ENCODE data around the gene GRID2. TPM values are rescaled to one million over a fixed set of nuclear protein-coding genes. Genes with fewer than 3 reads are reported as not detected.

The GRID2 gene
- total and polyA plus RNA-seq, 12 donors, result 0.01 to 0.07 (median 0.07) TPM; not detected in 9

DNA sequence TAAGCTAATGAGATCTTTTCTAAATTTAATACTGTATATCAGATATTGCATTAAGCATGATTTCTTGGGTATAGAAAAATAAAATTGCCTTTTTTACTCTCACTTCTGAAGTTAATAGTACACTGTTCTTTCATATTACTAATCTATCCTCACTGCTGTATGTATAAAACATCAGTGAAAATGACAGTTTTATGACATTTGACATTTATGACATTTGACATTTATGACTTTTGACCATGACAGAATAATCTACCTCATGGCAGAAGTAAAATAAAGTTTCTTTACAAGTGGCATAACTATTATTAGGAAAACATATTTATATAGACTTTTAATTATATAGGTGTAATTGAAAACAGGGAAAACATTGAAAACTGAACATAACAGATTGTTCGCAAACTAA lies 13.3 kb downstream of the GRID2 start:
- intact Hi-C loops (cut with DNase I), result no loop called here
- no peaks in the 10 kb centered on the region for H3K4me1 ChIP-seq

DNA sequence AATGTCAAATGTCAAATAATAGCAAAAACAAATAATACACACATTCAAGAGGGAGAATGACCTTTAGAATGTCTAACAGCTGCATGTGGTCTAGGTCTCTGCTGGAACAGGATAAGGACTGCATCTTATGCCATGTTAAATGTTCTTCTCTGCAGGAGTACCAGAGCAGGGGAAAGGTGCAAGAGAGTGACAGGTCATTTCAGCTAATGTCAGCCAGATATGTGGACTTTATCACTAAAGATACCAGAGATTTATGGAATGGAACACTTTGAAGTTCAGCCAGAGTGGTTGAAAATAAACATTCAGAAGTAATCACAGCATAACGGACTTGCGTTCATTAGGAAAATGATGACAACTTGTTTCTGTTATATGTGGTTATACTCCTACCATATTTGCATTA lies 24.3 kb downstream of the GRID2 start:
- no peaks in the 10 kb centered on the region for H3K9me3 ChIP-seq
- H3K27ac ChIP-seq, result no peak overlapping the region
- no peak for DNase-seq
- ATAC-seq, result no peak
- TF ChIP-seq, protein P1, sequence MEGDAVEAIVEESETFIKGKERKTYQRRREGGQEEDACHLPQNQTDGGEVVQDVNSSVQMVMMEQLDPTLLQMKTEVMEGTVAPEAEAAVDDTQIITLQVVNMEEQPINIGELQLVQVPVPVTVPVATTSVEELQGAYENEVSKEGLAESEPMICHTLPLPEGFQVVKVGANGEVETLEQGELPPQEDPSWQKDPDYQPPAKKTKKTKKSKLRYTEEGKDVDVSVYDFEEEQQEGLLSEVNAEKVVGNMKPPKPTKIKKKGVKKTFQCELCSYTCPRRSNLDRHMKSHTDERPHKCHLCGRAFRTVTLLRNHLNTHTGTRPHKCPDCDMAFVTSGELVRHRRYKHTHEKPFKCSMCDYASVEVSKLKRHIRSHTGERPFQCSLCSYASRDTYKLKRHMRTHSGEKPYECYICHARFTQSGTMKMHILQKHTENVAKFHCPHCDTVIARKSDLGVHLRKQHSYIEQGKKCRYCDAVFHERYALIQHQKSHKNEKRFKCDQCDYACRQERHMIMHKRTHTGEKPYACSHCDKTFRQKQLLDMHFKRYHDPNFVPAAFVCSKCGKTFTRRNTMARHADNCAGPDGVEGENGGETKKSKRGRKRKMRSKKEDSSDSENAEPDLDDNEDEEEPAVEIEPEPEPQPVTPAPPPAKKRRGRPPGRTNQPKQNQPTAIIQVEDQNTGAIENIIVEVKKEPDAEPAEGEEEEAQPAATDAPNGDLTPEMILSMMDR (IDR thresholded peaks at IDR 0.05), result no peak
- H3K36me3 ChIP-seq, result no peaks in the 10 kb centered on the region
- H3K4me3 ChIP-seq, result no peak overlapping the region
- intact Hi-C loops (cut with DNase I), result no loop called here
- H3K4me1 ChIP-seq, result peaks cover 0 to 10% (median 0%) of the 10 kb centered on the region in 9 donors
- H3K27me3 ChIP-seq, result no peaks in the 10 kb centered on the region
- 47 to 53% methylated on average over 2 of the region's 2 CpGs for whole genome bisulfite sequencing, 2 donors

More for the DNA sequence above, 13.3 kb downstream of the GRID2 start:
- Histone ChIP-seq H3K36me3 (no peaks in the 10 kb centered on the region), H3K9me3 (no peaks in the 10 kb centered on the region), H3K4me3 (no peak overlapping the region), H3K27me3 (no peaks in the 10 kb centered on the region), H3K27ac (no peak overlapping the region)
- TF ChIP-seq, protein P1 (IDR thresholded peaks at IDR 0.05), result no peak
- ATAC-seq (no peak), DNase-seq (no peak)
- WGBS, 2 donors, result 98 to 99% methylated on average over 1 of the region's 1 CpG

DNA sequence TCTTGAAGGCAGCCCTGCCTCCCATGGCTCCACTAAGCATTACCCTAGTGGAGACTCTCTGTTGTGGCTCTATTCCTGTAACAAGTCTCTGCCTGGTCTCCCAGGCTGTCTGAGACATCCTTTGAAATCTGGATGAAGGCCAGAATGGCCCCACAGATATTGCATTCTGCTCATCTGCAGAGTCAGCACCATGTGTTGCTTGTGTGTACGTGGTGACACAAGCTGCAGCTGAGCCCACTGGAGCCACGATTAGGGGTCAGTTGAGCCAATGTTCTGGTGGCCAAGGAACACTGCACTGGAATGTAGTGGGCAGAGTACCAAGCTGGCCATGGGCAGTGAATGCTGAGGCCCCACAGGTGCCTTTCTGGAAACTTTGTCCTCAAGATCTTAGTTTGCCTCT lies 29.2 kb downstream of the GRID2 start:
- H3K4me1 ChIP-seq, result peaks cover 0 to 22% (median 7%) of the 10 kb centered on the region in 9 donors
- no peak for DNase-seq
- 33 to 40% methylated on average over 2 of the region's 2 CpGs for WGBS, 2 donors
- no peak overlapping the region for H3K4me3 ChIP-seq
- no peaks in the 10 kb centered on the region for H3K36me3 ChIP-seq
- TF ChIP-seq, protein P1 (IDR thresholded peaks at IDR 0.05), result no peak
- ATAC-seq, result peak in 1 of 8 donors; percentile 28
- H3K27ac ChIP-seq, result no peak overlapping the region
- H3K9me3 ChIP-seq, result no peaks in the 10 kb centered on the region
- H3K27me3 ChIP-seq, result no peaks in the 10 kb centered on the region
- intact Hi-C loops (cut with DNase I), result no loop called here

GRCh38 chr4:92334716-92335350 lies 31.1 kb downstream of the GRID2 start:
- H3K9me3 ChIP-seq, result no peaks in the 10 kb centered on the region
- intact Hi-C loops (cut with DNase I), result no loop called here
- H3K4me1 ChIP-seq, result peaks cover 0 to 22% (median 7%) of the 10 kb centered on the region in 9 donors
- H3K4me3 ChIP-seq, result no peak overlapping the region
- DNase-seq, result peak in 1 of 2 donors; percentile 29
- no peaks in the 10 kb centered on the region for H3K36me3 ChIP-seq
- 5 to 9% methylated on average over 1 of the region's 1 CpG for WGBS, 2 donors
- H3K27ac ChIP-seq, result no peak overlapping the region
- TF ChIP-seq, protein P1 (IDR thresholded peaks at IDR 0.05), result peak in 2 of 9 donors; percentile 11 to 14
- no peaks in the 10 kb centered on the region for H3K27me3 ChIP-seq
- ATAC-seq, result peak; percentile 67 to 96 (median 88)

Data from heart right ventricle (tissue), 16 donors.